ENCODE results near the gene TAF11L14.

TAF11L14 gene

DNA sequence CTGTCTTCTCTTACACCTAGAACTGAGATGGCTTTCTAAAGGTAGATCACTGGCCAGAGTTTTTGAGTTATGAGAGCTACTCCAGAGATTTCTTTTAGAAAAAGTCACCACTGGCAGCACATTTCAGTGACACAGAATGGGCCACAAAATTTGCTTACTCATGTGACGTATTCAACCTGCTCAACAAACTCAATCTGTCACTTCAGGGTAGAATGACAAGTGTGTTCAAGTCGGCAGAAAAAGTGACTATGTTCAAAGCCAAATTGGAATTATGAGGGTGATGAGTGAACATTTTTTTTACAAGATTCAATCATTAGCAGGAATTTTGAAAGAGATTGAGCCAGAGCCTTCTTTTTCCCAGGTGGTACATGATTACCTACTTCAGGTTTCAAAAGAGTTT lies 46.5 kb downstream of the TAF11L14 start:
- DNase-seq, result no peak

Measured in CD4-positive, alpha-beta T cell treated with Interleukin-21 for 1 hour (primary cell).